Measurements from ENCODE around the gene NGF.

NGF gene

DNA sequence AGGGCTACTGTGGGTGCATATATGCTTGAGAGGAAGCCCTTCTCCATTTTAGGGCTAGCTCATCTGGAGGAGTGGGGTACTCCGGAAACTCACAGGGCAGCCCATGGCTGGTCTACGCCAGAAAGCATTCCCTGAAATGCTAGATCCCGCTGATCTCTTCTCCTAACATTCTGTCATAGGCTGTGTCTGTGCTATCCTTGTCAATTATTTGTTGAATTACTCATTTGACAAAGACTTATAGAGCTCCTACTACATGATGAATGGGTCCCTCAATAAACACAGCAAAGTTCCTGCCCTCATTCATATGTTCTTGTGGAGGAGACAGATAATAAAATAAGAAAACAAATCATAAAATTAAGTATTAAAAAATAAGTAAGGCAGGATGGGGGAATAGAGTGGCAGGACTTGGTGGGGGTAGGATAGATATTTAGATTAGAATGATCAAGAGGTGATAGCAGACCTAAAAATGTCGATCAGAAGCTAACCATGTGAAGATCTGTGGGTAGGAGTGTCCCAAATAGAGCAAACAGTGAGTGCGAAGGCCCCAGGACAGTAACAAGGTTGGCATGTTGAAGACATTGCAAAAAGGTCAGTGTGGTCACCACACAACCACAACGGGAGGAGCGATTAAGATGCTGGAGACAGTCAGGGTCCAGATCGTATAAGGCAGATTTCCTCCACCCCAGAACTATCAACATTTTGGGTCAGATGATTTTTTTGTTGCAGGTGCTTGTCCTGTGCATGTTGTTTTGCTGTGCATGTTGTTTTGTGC lies 13.2 kb downstream of the NGF start:
- TF ChIP-seq, protein P1, sequence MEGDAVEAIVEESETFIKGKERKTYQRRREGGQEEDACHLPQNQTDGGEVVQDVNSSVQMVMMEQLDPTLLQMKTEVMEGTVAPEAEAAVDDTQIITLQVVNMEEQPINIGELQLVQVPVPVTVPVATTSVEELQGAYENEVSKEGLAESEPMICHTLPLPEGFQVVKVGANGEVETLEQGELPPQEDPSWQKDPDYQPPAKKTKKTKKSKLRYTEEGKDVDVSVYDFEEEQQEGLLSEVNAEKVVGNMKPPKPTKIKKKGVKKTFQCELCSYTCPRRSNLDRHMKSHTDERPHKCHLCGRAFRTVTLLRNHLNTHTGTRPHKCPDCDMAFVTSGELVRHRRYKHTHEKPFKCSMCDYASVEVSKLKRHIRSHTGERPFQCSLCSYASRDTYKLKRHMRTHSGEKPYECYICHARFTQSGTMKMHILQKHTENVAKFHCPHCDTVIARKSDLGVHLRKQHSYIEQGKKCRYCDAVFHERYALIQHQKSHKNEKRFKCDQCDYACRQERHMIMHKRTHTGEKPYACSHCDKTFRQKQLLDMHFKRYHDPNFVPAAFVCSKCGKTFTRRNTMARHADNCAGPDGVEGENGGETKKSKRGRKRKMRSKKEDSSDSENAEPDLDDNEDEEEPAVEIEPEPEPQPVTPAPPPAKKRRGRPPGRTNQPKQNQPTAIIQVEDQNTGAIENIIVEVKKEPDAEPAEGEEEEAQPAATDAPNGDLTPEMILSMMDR (IDR thresholded peaks at IDR 0.05; ENCODE audit: low read depth, low read length): no peak
- no peak overlapping the region for H3K4me3 ChIP-seq (ENCODE audit: low read depth, low read length)

DNA sequence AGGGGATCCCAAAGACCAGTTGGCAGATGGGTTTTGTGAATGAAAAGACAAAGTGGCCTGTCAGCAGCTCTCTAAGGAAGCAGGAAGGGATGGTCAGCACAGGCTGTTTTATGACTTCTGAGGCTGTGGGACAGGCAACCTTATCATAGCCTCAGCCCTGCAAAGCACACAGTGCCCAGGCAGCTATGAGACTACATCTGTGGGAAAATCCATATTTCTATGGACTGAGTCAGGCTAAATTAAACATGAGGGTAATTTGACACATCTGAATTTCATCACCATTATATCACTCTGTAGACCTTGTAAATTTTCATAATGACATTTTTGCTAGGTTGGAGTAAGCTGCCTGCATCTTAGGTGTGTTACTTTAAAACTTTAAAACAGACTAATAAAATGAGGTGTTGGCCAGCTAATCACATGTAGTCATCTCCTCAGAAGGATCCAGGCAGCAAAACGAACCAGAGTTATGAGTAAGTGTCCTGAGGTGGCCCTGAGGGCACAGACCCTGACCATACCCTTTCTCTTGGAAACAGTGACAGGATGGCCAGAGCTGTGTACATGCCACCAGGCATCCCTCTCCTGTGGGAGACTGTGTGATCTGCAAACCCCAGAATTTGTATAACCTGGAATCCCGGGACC lies 14.6 kb downstream of the NGF start:
- H3K4me3 ChIP-seq (ENCODE audit: low read depth, low read length): no peak overlapping the region
- TF ChIP-seq, protein P1 (IDR thresholded peaks at IDR 0.05; ENCODE audit: low read depth, low read length): no peak

GRCh38 chr1:115322631-115323030 lies 15.4 kb downstream of the NGF start:
- no peak overlapping the region for H3K4me3 ChIP-seq (ENCODE audit: low read depth, low read length)
- TF ChIP-seq, protein P1 (IDR thresholded peaks at IDR 0.05; ENCODE audit: low read depth, low read length): no peak

DNA sequence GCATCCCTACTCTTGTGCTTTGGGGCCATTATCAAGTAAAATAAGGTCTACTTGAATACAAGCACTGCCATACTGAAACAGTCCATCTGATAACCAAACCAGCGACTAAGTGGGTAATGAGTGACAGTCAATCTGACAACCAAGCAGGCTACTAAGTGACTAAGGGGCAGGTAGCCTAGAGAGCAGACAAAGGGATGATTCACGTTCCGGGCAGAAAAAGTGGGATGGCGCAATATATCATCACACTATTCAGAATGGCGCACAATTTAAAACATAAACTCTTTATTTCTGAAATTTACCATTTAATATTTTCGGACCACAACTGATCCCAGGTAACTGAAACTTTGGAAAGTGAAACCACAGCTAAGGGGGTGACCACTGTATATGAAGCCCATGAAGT lies 17.7 kb downstream of the NGF start:
- no peak overlapping the region for H3K4me3 ChIP-seq (ENCODE audit: low read depth, low read length)
- TF ChIP-seq, protein P1 (IDR thresholded peaks at IDR 0.05; ENCODE audit: low read depth, low read length): no peak

GRCh38 chr1:115319706-115320105 lies 18.3 kb downstream of the NGF start:
- no peak overlapping the region for H3K4me3 ChIP-seq (ENCODE audit: low read depth, low read length)
- TF ChIP-seq, protein P1 (IDR thresholded peaks at IDR 0.05; ENCODE audit: low read depth, low read length): no peak

- no peak overlapping the region for H3K4me3 ChIP-seq (ENCODE audit: low read depth, low read length)
- TF ChIP-seq, protein P1 (IDR thresholded peaks at IDR 0.05; ENCODE audit: low read depth, low read length): no peak
Measured at GRCh38 chr1:115317101-115318012, 20.7 kb downstream of the NGF start.

Measured in WI38 (cell line).